ENCODE results near the gene KCNC1. TPM values are rescaled to one million over a fixed set of nuclear protein-coding genes. Genes with fewer than 3 reads are reported as not detected.

KCNC1 gene
- total RNA-seq, 1 donor from 2014 or later = not detected

- H3K27me3 ChIP-seq = no peaks in the 10 kb centered on the region
- no peaks in the 10 kb centered on the region for H3K9me3 ChIP-seq
- H3K27ac ChIP-seq = no peak overlapping the region
- DNase-seq (ENCODE audit: low spot score in 2 of 2) = no peak
- intact Hi-C loops (cut with DNase I) = no loop called here
- TF ChIP-seq CTCF (IDR thresholded peaks at IDR 0.05) = no peak
- H3K36me3 ChIP-seq = no peaks in the 10 kb centered on the region
- no peaks in the 10 kb centered on the region for H3K4me1 ChIP-seq
- no peak overlapping the region for H3K4me3 ChIP-seq
Measured at GRCh38 chr11:17775507-17776211, 41.1 kb downstream of the KCNC1 start.

GRCh38 chr11:17776212-17776875 lies 41.8 kb downstream of the KCNC1 start:
- Histone ChIP-seq H3K4me1 (no peaks in the 10 kb centered on the region), H3K27ac (no peak overlapping the region), H3K36me3 (no peaks in the 10 kb centered on the region), H3K4me3 (no peak overlapping the region), H3K27me3 (no peaks in the 10 kb centered on the region), H3K9me3 (no peaks in the 10 kb centered on the region)
- DNase-seq (ENCODE audit: low spot score in 2 of 2) = no peak
- intact Hi-C loops (cut with DNase I) = no loop called here
- no peak for TF ChIP-seq CTCF (IDR thresholded peaks at IDR 0.05)

GRCh38 chr11:17777086-17777737 lies 42.6 kb downstream of the KCNC1 start:
- H3K27me3 ChIP-seq = no peaks in the 10 kb centered on the region
- intact Hi-C loops (cut with DNase I) = no loop called here
- no peaks in the 10 kb centered on the region for H3K4me1 ChIP-seq
- TF ChIP-seq CTCF (IDR thresholded peaks at IDR 0.05) = no peak
- H3K27ac ChIP-seq = no peak overlapping the region
- H3K4me3 ChIP-seq = no peak overlapping the region
- no peaks in the 10 kb centered on the region for H3K36me3 ChIP-seq
- H3K9me3 ChIP-seq = no peaks in the 10 kb centered on the region
- no peak for DNase-seq (ENCODE audit: low spot score in 2 of 2)

- Histone ChIP-seq H3K4me1 (no peaks in the 10 kb centered on the region), H3K9me3 (no peaks in the 10 kb centered on the region), H3K27me3 (no peaks in the 10 kb centered on the region), H3K36me3 (no peaks in the 10 kb centered on the region), H3K4me3 (no peak overlapping the region), H3K27ac (no peak overlapping the region)
- TF ChIP-seq CTCF (IDR thresholded peaks at IDR 0.05) = no peak
- no peak for DNase-seq (ENCODE audit: low spot score in 2 of 2)
- intact Hi-C loops (cut with DNase I) = no loop called here
Measured at GRCh38 chr11:17777738-17778091, 43.1 kb downstream of the KCNC1 start.

- H3K27ac ChIP-seq = no peak overlapping the region
- no peaks in the 10 kb centered on the region for H3K27me3 ChIP-seq
- no peak for TF ChIP-seq CTCF (IDR thresholded peaks at IDR 0.05)
- intact Hi-C loops (cut with DNase I) = no loop called here
- no peaks in the 10 kb centered on the region for H3K9me3 ChIP-seq
- DNase-seq (ENCODE audit: low spot score in 2 of 2) = no peak
- no peaks in the 10 kb centered on the region for H3K36me3 ChIP-seq
- H3K4me3 ChIP-seq = no peak overlapping the region
- no peaks in the 10 kb centered on the region for H3K4me1 ChIP-seq
Measured at GRCh38 chr11:17778352-17778751, 43.8 kb downstream of the KCNC1 start.

All from ascending aorta (tissue), 2 donors.